Suppressor macrophage (primary cell): Measurements from ENCODE around the gene WBP11.

Source experiments
- DNase-seq, 4 experiments: peaks; one replicate each; pipeline ENCODE4 v3.0.0-alpha.2; 2020 to 2022
- total RNA-seq, 17 experiments: gene quantifications; one replicate each; lab custom pipeline; 2026; ENCODE audit warnings: mixed read lengths in 6 of 17, inconsistent platforms in 3 of 17; lab: John Stamatoyannopoulos, UW

WBP11 gene
- total RNA-seq: 34.0 to 111 (median 65.3) reads per million in 17 experiments

DNA sequence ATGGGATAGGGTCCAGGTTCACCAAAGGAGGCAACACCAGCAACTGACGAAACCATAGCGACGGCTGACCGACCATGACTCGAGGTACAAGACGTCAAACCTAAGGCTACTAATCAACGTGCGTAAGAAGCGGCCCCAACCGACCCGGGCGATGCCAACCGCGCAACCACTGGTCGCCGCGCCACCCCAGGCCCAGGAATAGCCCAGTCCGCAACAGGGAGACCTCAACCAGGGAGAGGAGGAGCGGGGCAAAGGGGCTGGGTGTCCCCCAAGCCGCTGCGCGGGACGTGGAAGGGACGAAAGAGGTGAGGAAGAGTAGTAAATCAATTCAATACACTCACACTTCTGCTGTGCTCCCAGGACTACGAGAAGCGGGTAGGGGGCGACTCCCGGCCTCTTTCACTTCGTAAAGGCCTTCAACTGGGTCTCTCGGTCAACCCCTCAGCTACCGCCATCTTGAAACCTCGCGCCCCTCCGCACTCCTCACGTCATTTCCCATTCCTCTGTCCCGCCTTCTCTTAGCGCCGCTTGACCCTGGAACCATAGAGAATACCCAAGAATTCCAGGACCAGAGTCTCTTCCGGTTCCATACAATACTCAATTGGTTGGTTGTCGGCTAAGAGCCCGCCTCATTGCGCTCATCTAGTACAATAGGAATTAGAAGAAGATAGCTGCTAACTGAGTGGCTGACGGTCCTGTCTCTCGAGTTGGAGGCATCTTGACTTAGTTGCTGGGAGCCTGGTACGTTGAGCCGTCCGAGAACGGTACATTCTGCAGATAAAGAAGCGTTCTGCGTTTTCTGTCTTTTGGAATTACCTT is at the start of gene WBP11, which contains the start of gene C12orf60:
Gene WBP11, minus strand, starts transcription at position 468 of the 819 bp plus-strand sequence. CDS start 2,095 bp downstream, outside the sequence.
Gene C12orf60, plus strand, starts transcription at position 660 of the 819 bp plus-strand sequence. CDS start 19,266 bp downstream, outside the sequence.
- DNase-seq: peak; percentile 95 to 99 (median 98)

DNA sequence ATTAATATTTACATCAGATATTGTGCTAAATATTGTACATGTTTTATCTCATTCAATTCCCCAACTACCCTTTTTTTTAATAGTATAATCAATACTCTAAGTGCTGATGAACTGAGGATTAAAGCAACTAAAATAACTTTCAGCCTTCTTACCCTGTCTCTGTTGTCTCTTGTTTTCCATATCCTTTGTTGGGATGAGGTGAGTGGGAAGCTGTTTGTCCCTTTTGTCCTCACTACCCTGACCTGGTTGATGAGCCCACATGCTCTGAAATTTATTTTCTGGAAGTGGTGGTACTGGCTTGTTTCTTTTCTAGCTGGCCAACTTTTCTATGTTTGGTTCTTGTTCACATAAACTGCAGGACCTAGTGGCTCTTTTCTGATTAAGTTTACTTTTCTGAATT is 49.6 kb upstream of the WBP11 start:
- DNase-seq: no peak

DNA sequence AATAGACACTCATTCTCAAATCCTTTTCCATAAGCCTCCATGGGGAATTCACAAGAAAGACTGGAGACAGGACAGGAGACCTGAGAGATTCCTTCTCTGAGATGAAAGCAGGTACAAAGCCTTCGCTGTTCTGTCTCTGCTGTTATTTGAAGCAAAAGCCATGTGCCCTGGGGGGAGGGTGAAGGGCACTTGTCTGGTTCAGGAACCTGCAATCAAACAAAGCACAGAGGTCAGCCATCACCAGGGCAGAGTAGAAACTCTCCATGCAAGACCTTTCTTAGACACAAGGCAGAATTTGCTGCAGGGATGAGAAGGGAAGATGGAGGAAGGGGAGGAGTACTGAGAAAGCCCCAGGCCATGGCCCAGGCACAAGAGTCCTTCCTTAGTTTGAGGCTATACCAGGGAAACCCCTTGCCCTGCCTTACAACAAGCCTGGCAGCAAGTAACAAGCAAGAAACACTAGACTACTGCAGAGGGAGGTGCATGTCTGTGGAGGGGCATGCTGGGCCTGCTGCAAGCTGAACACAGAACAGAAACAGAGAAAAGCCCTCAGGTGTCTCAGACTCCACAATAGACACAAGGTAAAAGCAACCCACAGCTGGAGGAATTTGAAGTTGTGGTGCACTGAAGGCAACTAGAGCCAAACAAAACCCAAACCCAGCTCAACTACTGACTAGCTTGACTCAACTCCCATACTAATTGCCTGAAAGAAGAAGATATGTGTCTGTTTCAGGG is 47.8 kb upstream of the WBP11 start:
- DNase-seq: no peak

DNA sequence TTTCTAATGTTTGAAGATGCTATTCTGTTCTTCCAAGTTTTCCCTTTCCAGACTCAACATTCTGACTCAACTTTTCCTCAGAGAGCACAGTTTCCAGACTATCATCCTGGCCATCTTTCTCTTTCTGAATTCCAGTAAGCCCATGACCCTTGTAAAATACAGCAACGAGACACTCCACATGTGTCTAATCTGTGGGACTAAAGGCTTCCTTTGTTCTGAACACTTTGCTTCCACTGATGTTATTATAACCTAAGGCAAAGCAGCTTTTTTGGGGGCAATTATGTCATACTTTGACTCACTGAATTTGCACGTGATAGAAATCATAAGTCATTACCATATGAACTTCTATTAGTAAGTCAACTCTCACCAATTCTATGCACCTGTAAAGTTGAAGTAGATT is 46.4 kb upstream of the WBP11 start:
- no peak for DNase-seq

DNA sequence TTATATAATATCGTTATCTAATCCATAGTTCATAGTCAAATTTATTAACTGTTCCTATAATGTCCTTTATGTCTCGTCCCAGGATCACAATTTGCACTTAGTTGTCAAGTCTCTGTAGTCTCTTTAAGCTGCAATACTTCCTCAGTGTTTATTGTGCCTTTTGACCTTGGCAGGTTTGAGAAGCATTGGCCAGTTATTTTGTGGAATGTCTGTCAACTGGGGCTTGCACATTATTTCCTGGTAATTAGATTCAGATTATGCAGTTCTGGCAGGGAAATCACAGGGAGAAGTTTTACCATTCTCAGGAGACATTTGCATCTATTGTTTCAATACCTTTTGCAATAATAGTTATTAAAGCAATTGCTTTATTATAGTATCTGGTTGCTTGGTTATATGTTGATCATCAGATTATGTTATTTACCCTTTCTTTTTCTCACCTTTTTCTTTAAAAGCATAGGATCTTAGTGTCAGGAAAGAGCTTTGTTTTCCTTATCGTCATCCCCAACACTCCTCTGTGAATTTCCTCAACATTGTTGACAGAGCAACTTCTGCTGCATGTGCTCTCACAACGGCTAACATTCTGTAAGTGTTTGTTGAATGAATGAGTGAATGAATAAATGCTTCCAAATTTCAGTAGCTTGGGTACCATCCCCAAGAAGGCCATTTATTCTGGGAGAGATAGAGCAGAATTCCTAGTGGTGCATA is 43.8 kb upstream of the WBP11 start:
- no peak for DNase-seq

DNA sequence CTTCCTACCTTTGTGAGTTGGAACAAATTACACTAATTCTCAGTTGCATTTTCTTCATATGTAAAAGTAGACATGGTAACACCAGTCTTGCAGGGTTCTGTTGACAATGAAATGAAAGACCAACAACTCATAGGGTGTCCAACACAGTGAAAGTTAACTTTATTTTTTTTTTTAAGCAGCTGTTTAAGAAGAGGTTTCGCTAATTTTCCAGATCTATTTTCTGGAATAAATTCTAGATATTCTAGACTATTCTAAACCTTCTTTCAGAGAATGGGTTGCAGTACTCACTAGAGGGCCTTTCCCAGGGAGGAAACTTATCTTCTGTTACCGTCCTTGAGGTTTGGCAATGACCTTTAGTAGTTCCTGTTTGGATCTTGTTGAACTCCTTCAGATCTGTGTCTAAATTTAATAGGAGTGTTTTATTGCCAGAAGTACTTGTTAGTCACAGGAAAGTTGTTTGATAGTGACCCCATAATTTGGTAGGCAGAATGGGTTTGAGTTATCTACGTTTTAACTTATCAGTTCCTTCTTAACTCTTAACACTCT is 42.8 kb upstream of the WBP11 start:
- peak; percentile 37 to 69 (median 57) for DNase-seq

DNA sequence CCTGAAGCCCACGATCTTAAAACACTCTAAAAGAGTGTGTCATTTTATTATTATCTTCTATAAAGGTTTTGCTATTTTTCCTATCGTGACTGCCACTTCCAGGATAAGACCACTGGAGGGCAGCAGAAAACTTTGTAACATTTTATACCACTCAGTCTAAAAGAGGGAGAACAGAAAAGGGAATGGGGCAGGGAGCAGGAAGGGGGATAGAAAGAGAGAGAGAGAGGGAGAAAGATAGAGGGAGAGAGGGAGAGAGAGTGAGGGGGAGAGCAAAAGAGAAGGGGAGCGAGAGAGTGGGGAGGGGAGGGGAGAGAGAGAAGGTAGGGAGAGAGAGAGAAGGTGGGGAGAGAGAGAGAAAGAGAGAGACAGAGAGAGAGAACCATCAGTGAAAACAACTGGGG is 42.1 kb upstream of the WBP11 start:
- DNase-seq: peak; percentile 59 to 80 (median 72)

DNA sequence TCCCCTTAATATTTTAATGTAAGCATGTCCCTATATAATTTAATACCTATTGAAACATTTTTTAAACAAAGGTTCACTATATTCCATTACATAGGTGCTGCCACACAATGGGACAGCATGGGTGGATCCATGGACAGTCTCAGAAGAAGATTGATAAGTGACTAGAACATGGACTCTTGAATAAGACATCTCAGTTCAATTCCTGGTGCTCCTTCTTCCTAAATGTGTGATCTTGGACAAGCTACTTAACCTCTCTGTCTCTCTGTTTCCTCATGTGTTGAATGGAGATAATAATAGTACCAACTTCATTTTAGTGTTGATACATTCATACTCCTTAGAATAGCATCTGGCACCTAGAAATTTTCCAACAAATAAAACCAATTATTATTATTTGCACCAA is 41.1 kb upstream of the WBP11 start:
- no peak for DNase-seq

DNA sequence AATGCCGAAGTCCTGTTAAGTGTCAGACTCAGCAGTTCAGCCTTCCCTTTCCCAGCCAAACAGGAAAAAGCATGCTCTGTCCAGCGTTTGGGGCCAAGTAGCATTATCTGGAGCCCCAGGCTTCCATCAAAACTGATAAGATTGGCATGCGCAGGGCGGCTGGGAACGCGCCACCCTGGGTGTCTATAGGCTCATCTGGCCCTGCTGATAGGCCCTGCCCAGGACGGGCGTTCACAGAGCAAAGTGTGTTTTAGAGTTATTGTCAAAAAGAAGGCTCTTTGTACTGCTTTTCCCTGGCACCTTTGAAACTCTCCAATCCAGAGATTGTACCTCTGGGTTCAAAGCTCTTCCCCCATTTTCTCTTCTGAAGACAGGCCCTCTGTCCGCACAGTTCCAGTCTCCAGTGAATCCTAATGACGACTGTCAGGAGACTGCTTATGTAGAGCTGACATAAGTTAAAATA is 40.2 kb upstream of the WBP11 start, which contains the start of gene ART4:
Gene ART4, minus strand, starts transcription at position 102 of the 463 bp plus-strand sequence. CDS start 413 bp downstream, outside the sequence.
- DNase-seq: no peak

DNA sequence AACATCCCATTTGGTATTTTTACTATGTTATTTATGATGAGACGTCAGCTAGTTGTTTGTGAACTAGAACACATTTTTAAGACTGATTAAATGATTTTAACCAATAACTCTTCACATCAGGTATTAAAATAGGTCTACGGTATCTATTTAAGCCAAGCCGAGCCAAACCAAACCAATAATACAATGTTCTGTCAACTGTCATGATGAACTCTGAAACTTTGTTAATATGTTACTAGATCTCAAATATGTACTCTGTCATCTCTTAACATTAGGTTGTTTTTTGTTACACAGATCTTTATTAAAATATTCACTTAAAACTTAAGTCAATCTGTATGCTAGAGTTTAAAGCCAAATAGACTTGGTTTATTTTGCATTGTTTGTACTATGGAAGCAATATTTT is 39.0 kb upstream of the WBP11 start:
- DNase-seq: no peak

DNA sequence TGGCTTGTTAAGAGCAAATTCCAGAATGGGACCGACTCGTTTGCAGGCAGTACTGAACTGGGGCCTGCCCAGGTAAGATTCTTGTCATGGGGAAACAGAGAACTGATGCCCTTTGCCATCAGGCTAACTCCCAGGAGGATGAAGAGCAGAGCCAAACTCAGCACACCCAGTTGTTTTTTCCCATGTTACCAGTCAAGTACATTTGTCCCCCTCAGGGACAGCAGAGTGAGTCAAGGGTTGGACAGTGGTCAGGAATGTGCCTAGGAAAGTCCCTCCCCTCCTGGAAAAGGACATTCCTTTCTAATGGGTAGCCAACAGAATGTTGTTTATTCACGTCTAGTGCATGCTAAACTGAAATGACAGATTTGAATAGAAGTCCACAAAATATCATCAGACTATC is 38.5 kb upstream of the WBP11 start:
- DNase-seq: no peak

DNA sequence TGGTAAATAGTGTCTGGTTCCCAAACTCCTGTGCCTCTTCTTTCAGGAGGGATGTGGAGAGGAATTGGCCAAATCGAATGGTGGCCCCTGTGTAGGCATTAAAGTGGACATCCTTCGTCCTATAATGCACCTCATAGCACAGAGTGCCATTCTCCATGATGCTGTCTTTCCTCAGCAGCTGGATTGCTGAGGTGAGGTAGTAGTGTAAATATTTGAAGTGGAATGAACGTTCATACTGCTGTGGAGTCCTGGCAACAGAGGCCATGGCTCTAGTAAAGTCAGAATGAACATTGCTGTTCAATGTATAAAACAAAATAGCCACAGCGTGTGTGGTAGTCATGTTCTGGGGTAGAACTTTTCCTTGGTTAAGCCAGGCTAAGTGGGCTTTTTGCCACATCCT is 37.3 kb upstream of the WBP11 start:
- no peak for DNase-seq

DNA sequence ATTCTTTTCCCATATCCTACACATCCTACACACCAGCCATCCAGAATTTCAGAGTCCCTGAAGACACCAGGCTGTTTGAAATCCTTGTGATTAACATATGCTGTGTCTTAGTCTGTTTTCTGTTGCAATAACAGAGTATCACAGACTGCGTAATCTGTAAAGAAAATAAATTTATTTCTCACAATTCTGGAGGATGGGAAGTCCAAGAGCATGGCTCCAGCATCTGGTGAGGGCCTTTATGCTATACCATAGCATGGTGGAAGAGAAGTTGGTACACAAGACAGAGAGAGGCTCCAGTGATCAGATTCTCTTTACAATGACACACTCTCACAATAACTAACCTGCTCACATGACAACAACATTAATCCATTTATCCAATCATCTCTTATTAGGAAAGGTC is 36.0 kb upstream of the WBP11 start:
- DNase-seq: no peak

DNA sequence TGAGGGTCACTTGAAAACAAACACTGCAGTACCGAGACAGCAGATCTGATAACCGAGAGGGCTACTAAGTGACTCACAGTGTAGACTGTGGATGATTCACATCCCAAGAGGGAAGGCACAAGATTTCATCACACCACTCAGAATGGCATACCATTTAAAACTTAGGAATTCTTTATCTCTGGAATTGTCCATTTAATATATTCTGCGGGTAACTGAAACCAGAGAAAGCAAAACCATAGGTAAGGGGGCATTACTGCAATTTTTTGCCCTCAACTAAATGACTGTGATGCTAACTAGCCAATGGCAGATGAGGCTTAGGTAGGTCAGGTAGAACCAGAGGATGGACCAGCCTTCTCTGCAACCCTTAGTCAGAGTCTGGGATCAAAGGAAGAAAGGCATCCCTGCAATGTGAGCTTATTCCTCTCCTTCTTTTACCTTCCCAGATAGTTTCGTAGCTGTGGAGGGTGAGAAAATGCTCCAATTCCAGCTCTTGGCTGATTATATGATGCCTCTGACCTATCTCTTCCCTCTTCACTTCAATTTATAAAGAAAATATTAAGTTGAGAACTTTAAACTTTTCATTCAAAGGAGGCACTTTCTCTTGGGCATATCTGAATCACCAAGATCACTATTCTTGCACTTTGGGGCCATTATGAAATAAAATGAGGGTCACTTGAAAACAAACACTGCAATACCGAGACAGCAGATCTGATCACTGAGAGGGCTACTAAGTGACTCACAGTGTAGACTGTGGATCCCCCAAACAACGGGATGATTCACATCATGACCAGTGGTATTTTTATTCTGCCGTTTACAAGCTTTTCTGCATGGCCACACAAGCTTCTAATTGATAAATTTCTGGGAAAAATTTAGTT is 33.3 kb upstream of the WBP11 start:
- peak; percentile 5 to 40 (median 20) for DNase-seq

DNA sequence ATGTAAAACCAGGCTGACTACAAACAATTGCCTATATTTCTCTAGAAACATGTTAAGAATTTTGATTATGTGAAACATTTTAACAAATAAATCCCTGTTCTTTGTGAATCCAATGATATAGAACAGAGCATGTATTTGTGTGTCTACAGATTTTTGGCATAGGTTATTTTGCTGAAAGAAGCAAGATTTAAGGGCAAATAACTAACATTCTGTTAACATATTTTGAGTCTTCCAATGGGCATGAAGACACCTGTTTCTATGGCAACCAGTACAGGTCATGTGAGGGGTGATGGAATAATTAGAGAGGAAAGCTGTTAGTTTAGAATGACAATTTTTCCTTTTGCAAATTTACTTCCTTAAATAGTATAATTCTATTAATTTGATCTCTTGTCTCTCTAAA is 31.2 kb upstream of the WBP11 start:
- DNase-seq: no peak

DNA sequence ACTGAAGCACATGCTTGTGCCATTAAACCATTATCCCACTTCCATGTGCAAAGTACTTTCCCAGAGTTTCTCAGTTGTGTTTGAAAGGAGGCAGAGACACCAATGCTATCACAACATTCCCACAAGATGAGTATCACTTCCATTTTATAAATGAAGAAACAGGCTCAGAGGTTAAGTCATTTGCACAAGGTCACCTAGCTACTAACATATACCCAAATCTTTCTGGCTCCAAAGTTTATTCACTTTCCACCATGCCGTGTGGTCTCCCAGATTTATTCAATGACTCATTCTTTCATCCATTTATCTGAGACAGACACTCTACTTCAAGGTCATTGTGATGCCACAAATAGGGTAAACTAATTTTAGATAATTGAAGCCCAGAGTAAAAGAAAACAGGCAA is 30.7 kb upstream of the WBP11 start:
- DNase-seq: no peak

DNA sequence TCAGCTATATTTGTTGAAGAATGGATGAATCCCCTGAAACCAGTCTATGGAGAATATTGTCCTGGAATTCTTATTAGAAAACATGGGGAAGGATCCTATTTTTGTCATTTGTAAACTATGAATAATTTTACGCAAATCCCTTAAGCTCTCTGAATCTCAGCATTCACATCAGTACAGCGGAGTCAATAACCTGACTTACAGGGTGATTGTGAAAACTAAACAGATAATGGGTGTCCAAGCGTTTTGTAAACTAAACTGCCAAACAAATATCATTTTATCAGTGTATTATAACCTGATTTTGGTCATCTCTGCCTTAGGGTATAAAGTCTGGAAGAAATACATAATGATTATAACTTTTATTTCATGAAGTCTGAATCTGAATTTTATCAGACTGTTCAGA is 30.1 kb upstream of the WBP11 start:
- DNase-seq: no peak

DNA sequence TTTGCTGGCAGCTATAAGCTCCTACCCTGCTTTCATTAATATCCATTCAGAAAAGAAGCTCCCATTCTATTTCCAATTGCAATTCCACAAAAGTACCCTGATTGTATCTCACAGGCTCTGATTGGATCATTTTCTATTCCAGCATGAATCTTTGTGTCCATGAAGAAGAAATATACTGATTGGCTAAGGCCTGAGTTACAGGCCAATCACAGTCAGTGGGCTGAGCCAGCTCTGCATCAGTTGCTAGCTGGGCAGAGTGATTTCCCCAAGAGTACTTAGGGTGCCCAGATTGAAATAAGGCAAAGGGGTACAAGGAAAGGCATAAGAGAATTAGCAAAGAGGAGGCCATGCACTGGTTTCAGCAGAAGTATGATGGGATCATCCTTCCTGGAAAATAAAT is 25.6 kb upstream of the WBP11 start:
- DNase-seq: peak in 2 of 4 experiments; percentile 8 to 12

DNA sequence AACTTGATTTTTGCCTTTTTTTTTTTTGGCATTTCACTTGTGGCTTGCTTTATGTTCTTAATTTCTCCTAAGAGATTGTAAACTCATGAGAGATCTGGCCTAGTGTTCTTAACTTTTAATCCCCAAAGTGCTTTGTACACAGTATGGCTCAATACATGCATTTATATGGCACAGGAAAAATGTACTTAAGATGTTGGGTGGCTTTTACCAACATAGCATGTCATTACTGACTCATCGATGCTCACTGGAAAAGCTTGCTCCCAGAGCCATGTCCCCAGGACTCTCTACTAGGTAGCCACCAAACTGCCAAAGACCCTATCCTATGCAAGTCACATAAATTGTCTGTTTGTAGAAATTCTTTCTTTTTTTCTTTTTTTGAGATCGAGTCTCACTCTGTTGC is 23.8 kb upstream of the WBP11 start:
- no peak for DNase-seq

DNA sequence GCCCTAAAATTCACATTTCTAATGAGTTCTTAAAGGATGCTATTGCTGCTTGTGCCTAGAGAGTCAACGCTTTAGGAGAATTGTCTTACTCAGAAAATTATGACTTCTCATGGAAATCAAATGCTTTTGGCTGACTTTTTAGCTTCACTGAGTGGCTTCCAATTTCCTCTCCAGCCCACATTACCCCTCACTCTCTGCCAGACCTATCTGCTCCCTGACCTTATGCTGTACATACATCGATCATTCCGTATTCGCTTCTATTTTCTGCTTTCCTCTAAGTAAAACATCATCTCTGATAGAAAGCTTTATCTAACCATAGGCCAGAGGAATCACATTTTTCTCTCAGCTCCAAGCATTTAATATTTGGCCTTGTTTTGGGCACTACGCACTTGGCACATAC is 23.2 kb upstream of the WBP11 start:
- no peak for DNase-seq

DNA sequence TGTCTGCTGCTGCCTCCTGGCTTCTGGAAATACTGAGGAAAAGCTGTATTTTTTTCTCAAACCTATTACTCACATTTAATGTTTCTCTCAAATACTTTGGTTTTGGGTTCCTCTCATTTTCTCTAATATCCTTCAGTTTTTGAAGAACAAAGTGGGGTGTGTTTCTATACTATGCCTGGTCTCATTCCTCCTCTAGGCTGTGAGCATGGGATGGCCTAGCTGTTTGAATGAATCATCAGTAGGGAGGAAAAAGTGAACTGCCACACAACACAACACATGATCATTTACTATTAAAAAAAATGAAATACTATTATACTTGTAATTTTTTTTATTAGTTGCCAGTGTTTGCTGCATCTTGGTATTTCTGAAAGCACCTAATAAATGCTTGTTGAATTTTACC is 22.0 kb upstream of the WBP11 start:
- DNase-seq: no peak
